Type B pancreatic cell (in vitro differentiated cells): ENCODE data around the gene SDK1. TPM values are rescaled to one million over a fixed set of nuclear protein-coding genes. Genes with fewer than 3 reads are reported as not detected.
A peak's percentile ranks its signal among the peaks of the same experiment; 100 is the strongest.

ENCODE experiments used
- DNase-seq: peaks from one replicate; pipeline ENCODE4 v3.0.0; 2021; ENCODE audit warnings: mixed read lengths; ENCODE audit not compliant: unreplicated experiment; ENCODE audit errors: extremely low spot score
- H3K27ac Mint-ChIP-seq: 2 replicates; pipeline ENCODE4 v1.8.0; 2021; ENCODE audit warnings: mild to moderate bottlenecking, mixed read lengths
- H3K27me3 Mint-ChIP-seq: 2 replicates; pipeline ENCODE4 v1.8.0; 2021; ENCODE audit warnings: mixed read lengths
- H3K36me3 Mint-ChIP-seq: 2 replicates; pipeline ENCODE4 v1.8.0; 2021; ENCODE audit warnings: mixed read lengths
- H3K4me1 Mint-ChIP-seq: one replicate; pipeline ENCODE4 v1.8.0; 2021; ENCODE audit warnings: mixed read lengths; ENCODE audit not compliant: unreplicated experiment
- H3K4me3 Mint-ChIP-seq: 2 replicates; pipeline ENCODE4 v1.8.0; 2021; ENCODE audit warnings: mild to moderate bottlenecking, mixed read lengths
- H3K9me3 Mint-ChIP-seq: 2 replicates; pipeline ENCODE4 v1.8.0; 2021; ENCODE audit warnings: mixed read lengths
- CTCF ChIP-seq: fragments of 200-600 bp; sonication (generic); conservative IDR thresholded peaks from 2 replicates; pipeline ENCODE4 v1.5.0; 2021; ENCODE audit warnings: antibody characterized with exemption, mild to moderate bottlenecking
- total RNA-seq: library from RNA; stranded (reverse); gene quantifications from 2 replicates; pipeline ENCODE4 v1.2.1, GENCODE V29; 2021; ENCODE audit warnings: low replicate concordance

The SDK1 gene
- total RNA-seq, 1 donor from 2014 or later = 26.1 TPM

GRCh38 chr7:4143006-4143405, 842.0 kb downstream of the SDK1 start:
- H3K27ac Mint-ChIP-seq = no peak overlapping the region
- no peak for TF ChIP-seq CTCF
- peaks cover 4% of the 10 kb centered on the region for H3K27me3 Mint-ChIP-seq
- no peak overlapping the region for H3K4me3 Mint-ChIP-seq
- H3K9me3 Mint-ChIP-seq = no peaks in the 10 kb centered on the region
- peaks cover 4% of the 10 kb centered on the region for H3K36me3 Mint-ChIP-seq
- no peak for DNase-seq
- peaks cover 32% of the 10 kb centered on the region for H3K4me1 Mint-ChIP-seq

GRCh38 chr7:4143511-4144171, 842.6 kb downstream of the SDK1 start:
- Mint-ChIP-seq H3K36me3 (peaks cover 4% of the 10 kb centered on the region), H3K4me1 (peaks cover 32% of the 10 kb centered on the region), H3K27ac (no peak overlapping the region), H3K4me3 (peak overlapping the region; percentile 39), H3K27me3 (peaks cover 4% of the 10 kb centered on the region), H3K9me3 (no peaks in the 10 kb centered on the region)
- no peak for TF ChIP-seq CTCF
- DNase-seq = no peak

GRCh38 chr7:4144172-4144701, 843.2 kb downstream of the SDK1 start:
- DNase-seq = no peak
- H3K27me3 Mint-ChIP-seq = peaks cover 4% of the 10 kb centered on the region
- peaks cover 3% of the 10 kb centered on the region for H3K36me3 Mint-ChIP-seq
- peaks cover 32% of the 10 kb centered on the region for H3K4me1 Mint-ChIP-seq
- no peaks in the 10 kb centered on the region for H3K9me3 Mint-ChIP-seq
- TF ChIP-seq CTCF = no peak
- peak overlapping the region; percentile 82 for H3K4me3 Mint-ChIP-seq
- peak overlapping the region; percentile 76 for H3K27ac Mint-ChIP-seq

- Mint-ChIP-seq H3K4me1 (peaks cover 30% of the 10 kb centered on the region), H3K9me3 (no peaks in the 10 kb centered on the region), H3K27ac (peak overlapping the region; percentile 76), H3K27me3 (peaks cover 4% of the 10 kb centered on the region), H3K4me3 (peak overlapping the region; percentile 82), H3K36me3 (no peaks in the 10 kb centered on the region)
- DNase-seq = peak; percentile 81
- peak; percentile 16 for TF ChIP-seq CTCF
These were observed 843.9 kb downstream of the SDK1 start for GRCh38 chr7:4144811-4145510.

- no peak overlapping the region for H3K4me3 Mint-ChIP-seq
- H3K27me3 Mint-ChIP-seq = peaks cover 4% of the 10 kb centered on the region
- peaks cover 24% of the 10 kb centered on the region for H3K4me1 Mint-ChIP-seq
- no peaks in the 10 kb centered on the region for H3K36me3 Mint-ChIP-seq
- TF ChIP-seq CTCF = no peak
- H3K9me3 Mint-ChIP-seq = no peaks in the 10 kb centered on the region
- no peak for DNase-seq
- peak overlapping the region; percentile 76 for H3K27ac Mint-ChIP-seq
These were observed 844.5 kb downstream of the SDK1 start for GRCh38 chr7:4145576-4145975.
